CD8-positive, alpha-beta memory T cell (primary cell): Measurements from ENCODE around the gene ZNF2. TPM values are rescaled to one million over a fixed set of nuclear protein-coding genes. Genes with fewer than 3 reads are reported as not detected.
A peak's percentile ranks its signal among the peaks of the same experiment; 100 is the strongest.

Source experiments
- CTCF ChIA-PET: fragments of 350-600 bp; sonication (Branson Sonifier 250); formaldehyde crosslinking; loops from one replicate; lab custom pipeline; 2021; ENCODE audit warnings: antibody characterized with exemption; lab: Charles Lee
- POLR2A ChIA-PET: fragments of 350-600 bp; sonication (Branson Sonifier 250); formaldehyde crosslinking; loops from one replicate; lab custom pipeline; 2021; ENCODE audit warnings: antibody characterized with exemption; lab: Charles Lee
- DNase-seq, 5 donors: peaks; one replicate each; pipeline versions ENCODE4 v3.0.0 to v3.0.0-alpha.2; 2020 to 2022; ENCODE audit warnings: mixed read lengths in 1 of 5
- H3K27ac ChIP-seq: one replicate; pipeline ENCODE4 v1.7.0; 2013; ENCODE audit warnings: low read depth, mild to moderate bottlenecking, low read length, moderate library complexity
- H3K27me3 ChIP-seq: 2 replicates; pipeline ENCODE4 v1.7.0; 2013; ENCODE audit warnings: low read length, mild to moderate bottlenecking; ENCODE audit not compliant: insufficient read depth, poor library complexity, severe bottlenecking
- H3K36me3 ChIP-seq: 2 replicates; pipeline ENCODE4 v1.7.0; 2013; ENCODE audit warnings: mild to moderate bottlenecking, low read length, moderate library complexity; ENCODE audit not compliant: insufficient read depth
- H3K4me1 ChIP-seq: 2 replicates; pipeline ENCODE4 v1.7.0; 2013; ENCODE audit warnings: mild to moderate bottlenecking, low read length, moderate library complexity; ENCODE audit not compliant: insufficient read depth
- H3K4me3 ChIP-seq: 2 replicates; pipeline ENCODE4 v1.7.0; 2013; ENCODE audit warnings: mild to moderate bottlenecking, low read length
- H3K9me3 ChIP-seq: 2 replicates; pipeline ENCODE4 v1.7.0; 2013; ENCODE audit warnings: mild to moderate bottlenecking, low read length
- H3K27ac Mint-ChIP-seq, 8 donors: one replicate each; pipeline ENCODE4 v1.8.0; 2020 to 2021; ENCODE audit warnings: mixed read lengths in 8 of 8, mild to moderate bottlenecking in 6 of 8, inconsistent platforms in 3 of 8, moderate library complexity in 3 of 8
- H3K27me3 Mint-ChIP-seq, 2 donors: one replicate each; pipeline ENCODE4 v1.8.0; 2020 to 2021; ENCODE audit warnings: mixed read lengths in 2 of 2, mild to moderate bottlenecking in 1 of 2, moderate library complexity in 1 of 2
- H3K36me3 Mint-ChIP-seq, 3 donors: one replicate each; pipeline ENCODE4 v1.8.0; 2020 to 2021; ENCODE audit warnings: mixed read lengths in 3 of 3, inconsistent platforms in 1 of 3, mild to moderate bottlenecking in 1 of 3
- H3K4me1 Mint-ChIP-seq, 3 donors: one replicate each; pipeline ENCODE4 v1.8.0; 2020 to 2021; ENCODE audit warnings: mixed read lengths in 3 of 3, inconsistent platforms in 1 of 3, mild to moderate bottlenecking in 1 of 3
- H3K4me3 Mint-ChIP-seq, 7 donors: one replicate each; pipeline ENCODE4 v1.8.0; 2020 to 2021; ENCODE audit warnings: mixed read lengths in 7 of 7, mild to moderate bottlenecking in 6 of 7, moderate library complexity in 4 of 7, inconsistent platforms in 2 of 7
- H3K9me3 Mint-ChIP-seq, 5 donors: one replicate each; pipeline ENCODE4 v1.8.0; 2020 to 2022; ENCODE audit warnings: mixed read lengths in 5 of 5, mild to moderate bottlenecking in 3 of 5, moderate library complexity in 2 of 5, inconsistent platforms in 1 of 5
- polyA plus RNA-seq: library from polyadenylated mRNA; unstranded; fragments of 300-500 nt; fragmentation: Illumina TruSeq; gene quantifications from one replicate; pipeline ENCODE4 v1.2.3, GENCODE V29; 2021
- total RNA-seq, 2 experiments: library from RNA; stranded (reverse); gene quantifications; one replicate each; pipeline ENCODE4 v1.2.3, GENCODE V29; 2021

ZNF2 gene
- total RNA-seq (1 to 10 TPM; 5.3 to 5.7 TPM), polyA plus RNA-seq (2.6 TPM)

DNA sequence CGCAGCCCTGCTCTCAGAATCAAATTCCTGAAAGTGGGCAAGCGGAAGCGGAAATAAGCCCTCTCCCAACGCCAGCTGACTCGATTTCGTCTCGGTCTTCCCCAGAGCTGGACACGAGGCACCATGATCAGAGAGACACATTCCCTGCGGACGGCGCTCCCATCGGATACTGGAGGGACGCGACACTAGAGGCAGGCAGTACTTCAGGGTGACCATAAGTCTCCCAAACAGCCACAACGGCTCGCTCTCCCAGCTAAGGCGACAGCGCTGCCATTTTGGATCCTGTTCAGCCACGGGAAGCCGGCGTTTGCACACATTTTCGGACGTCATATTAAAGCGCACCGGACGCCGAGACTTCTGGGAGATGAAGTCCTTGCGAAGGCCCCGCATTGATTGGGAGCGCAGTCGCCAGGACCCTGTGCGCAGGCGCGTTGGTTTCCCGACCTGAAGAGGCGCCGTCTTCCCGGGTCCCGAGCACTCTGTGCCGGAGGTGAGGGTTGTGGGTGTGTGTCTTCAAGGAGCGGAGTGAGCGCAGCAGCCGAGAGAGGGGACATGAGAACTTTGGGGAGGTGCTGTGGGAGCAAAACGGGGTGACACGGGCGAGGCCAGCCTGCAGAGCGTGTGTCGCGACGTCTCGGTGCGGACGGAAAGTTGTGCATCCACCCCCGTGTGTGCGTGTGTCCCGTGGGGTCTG lies at the start of gene ZNF2:
TSS of gene ZNF2 (plus strand) at position 439 of the 694 bp plus-strand sequence. CDS start 10,418 bp downstream, outside the sequence.
- Mint-ChIP-seq H3K36me3 (peaks cover 2 to 9% (median 6%) of the 10 kb centered on the region in 3 donors), H3K9me3 (peaks cover 0 to 2% (median 0%) of the 10 kb centered on the region in 5 donors)

DNA sequence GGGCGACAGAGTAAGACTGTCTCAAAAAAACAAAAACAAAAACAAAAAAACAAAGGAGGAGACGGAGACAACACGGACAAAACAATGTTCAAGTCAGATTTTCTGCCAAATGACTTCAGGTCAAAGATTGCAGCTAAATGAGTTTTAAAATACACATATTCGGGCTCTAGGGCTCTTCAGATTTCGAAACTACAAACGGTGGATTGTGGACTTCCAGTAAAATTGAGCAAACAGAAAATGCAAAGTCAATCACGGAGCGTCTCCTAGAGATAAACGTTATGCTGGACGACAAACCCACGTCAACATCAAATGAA lies 44.6 kb upstream of the ZNF2 start:
- peaks cover 44 to 53% (median 51%) of the 10 kb centered on the region in 3 donors for H3K4me1 Mint-ChIP-seq
- H3K9me3 ChIP-seq = no peaks in the 10 kb centered on the region
- peak overlapping the region; percentile 86 to 97 (median 94) for H3K27ac Mint-ChIP-seq
- no peaks in the 10 kb centered on the region for H3K27me3 Mint-ChIP-seq
- POLR2A ChIA-PET = interaction anchor here (1.0 to 2.8 kb wide), 6 partner anchors 38 to 95 kb away, joined by 3 to 16 read pairs (median 10); partner anchors contain the start of genes ZNF2 and ZNF514
- H3K36me3 Mint-ChIP-seq = peaks cover 3 to 26% (median 4%) of the 10 kb centered on the region in 3 donors
- no peaks in the 10 kb centered on the region for H3K9me3 Mint-ChIP-seq
- H3K36me3 ChIP-seq = no peaks in the 10 kb centered on the region
- H3K4me3 ChIP-seq = peak overlapping the region; percentile 74
- CTCF ChIA-PET = interaction anchor here (1.5 to 2.5 kb wide), 4 partner anchors 42 to 98 kb away, joined by 4 to 16 read pairs (median 12); no protein-coding TSS in a partner anchor
- H3K27ac ChIP-seq = peak overlapping the region; percentile 76
- H3K4me1 ChIP-seq = peaks cover 33% of the 10 kb centered on the region
- peak overlapping the region; percentile 95 to 99 (median 97) for H3K4me3 Mint-ChIP-seq
- H3K27me3 ChIP-seq = no peaks in the 10 kb centered on the region
- DNase-seq = no peak

More for the DNA sequence above, at the start of gene ZNF2:
- Histone ChIP-seq H3K27ac (peak within 1 kb of the TSS; percentile 88), H3K27me3 (no peaks in the 10 kb centered on the region), H3K4me3 (peak within 1 kb of the TSS; percentile 90), H3K4me1 (peaks cover 19% of the 10 kb centered on the region), H3K9me3 (no peaks in the 10 kb centered on the region), H3K36me3 (no peaks in the 10 kb centered on the region)
- Mint-ChIP-seq H3K4me3 (peak within 1 kb of the TSS; percentile 98 to 100 (median 100)), H3K27ac (peak within 1 kb of the TSS; percentile 95 to 100 (median 98)), H3K27me3 (peaks cover 0 to 2% of the 10 kb centered on the region in 2 donors), H3K4me1 (peaks cover 31 to 52% (median 49%) of the 10 kb centered on the region in 3 donors)
- POLR2A ChIA-PET = interaction anchor here (0.6 to 2.2 kb wide), 2 partner anchors 21 to 44 kb away, joined by 4 to 12 read pairs; partner anchors contain the start of gene MRPS5
- peak; percentile 95 to 98 (median 96) for DNase-seq
- CTCF ChIA-PET = interaction anchor here (0.9 to 2.0 kb wide), 11 partner anchors 11 to 237 kb away, joined by 3 to 6 read pairs (median 4); partner anchors contain the start of genes FAHD2A, MRPS5 and ZNF892

DNA sequence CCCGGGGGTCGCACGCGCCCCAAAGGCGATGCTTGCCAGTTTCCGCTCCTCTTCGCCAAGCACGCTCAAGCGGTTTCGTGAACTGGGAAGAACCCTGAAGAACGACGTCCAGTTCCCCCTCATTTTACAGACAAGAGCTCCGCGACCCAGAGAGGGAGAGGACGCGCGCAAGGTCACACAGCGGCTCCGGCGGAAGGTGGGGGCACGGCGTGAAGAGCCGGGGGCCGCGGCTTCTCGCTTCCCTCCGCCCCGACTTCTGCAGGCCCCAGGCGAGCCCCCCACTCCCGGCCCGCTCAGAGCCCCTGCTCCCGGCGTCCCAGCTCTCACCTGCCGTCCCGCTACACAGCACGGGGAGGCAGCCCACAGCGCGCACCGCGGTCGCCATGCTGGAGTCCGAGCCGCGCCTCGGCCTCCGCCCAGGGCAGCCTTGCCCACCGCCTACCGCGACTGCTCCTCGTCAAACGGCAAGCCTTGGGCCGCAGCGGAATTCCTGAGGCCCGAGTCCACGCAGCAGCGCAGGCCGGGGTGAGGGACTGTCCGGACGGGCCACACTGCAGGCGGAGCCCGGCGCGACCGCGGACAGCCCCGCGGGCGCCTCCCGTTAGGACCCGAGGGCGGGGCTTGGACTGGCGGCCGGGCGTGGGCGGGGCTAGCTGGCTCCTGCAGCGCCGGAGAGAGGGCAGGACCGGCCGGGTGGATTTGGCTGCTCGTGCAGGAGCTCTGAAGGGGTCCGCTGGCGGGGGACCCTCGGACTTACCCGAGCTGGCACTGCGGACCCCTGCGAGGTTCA lies 44.0 kb upstream of the ZNF2 start, which contains the start of gene MRPS5:
TSS of gene MRPS5 (minus strand) at position 402 of the 790 bp plus-strand sequence. CDS start at position 385, 17 bp downstream.
- peak within 1 kb of the TSS; percentile 95 to 99 (median 97) for H3K4me3 Mint-ChIP-seq
- peaks cover 0 to 4% of the 10 kb centered on the region in 2 donors for H3K27me3 Mint-ChIP-seq
- peaks cover 4 to 23% (median 7%) of the 10 kb centered on the region in 3 donors for H3K36me3 Mint-ChIP-seq
- no peaks in the 10 kb centered on the region for H3K36me3 ChIP-seq
- no peaks in the 10 kb centered on the region for H3K9me3 ChIP-seq
- no peaks in the 10 kb centered on the region for H3K9me3 Mint-ChIP-seq
- peaks cover 44 to 53% (median 51%) of the 10 kb centered on the region in 3 donors for H3K4me1 Mint-ChIP-seq
- peak within 1 kb of the TSS; percentile 76 for H3K27ac ChIP-seq
- CTCF ChIA-PET = interaction anchor here (1.1 to 2.5 kb wide), 7 partner anchors 13 to 98 kb away, joined by 3 to 16 read pairs (median 5); partner anchors contain the start of gene ZNF514
- DNase-seq = peak; percentile 76 to 85 (median 79)
- peaks cover 33% of the 10 kb centered on the region for H3K4me1 ChIP-seq
- POLR2A ChIA-PET = interaction anchor here (1.0 to 2.8 kb wide), 6 partner anchors 38 to 96 kb away, joined by 3 to 16 read pairs (median 10); partner anchors contain the start of genes ZNF2 and ZNF514
- peak within 1 kb of the TSS; percentile 74 for H3K4me3 ChIP-seq
- no peaks in the 10 kb centered on the region for H3K27me3 ChIP-seq
- H3K27ac Mint-ChIP-seq = peak within 1 kb of the TSS; percentile 86 to 97 (median 94)

DNA sequence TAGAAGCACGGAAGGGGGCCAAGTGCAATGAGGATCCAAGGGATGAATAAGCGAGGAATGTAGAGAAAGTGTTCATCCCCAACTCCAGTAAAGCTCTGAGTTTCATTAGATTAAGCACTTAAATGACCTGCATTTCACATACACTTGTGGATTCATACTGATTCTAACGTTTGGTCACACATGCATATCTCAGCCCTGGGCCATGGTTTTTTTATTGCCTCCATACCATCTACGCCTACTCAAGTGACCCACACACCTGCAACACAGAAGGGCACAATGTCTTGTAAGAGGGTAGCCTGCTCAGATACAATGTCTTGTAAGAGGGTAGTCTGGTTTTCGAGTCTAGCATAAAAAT lies 43.4 kb upstream of the ZNF2 start:
- H3K27me3 ChIP-seq = no peaks in the 10 kb centered on the region
- ChIA-PET CTCF (interaction anchor here (1.1 to 2.5 kb wide), 7 partner anchors 12 to 99 kb away, joined by 3 to 16 read pairs (median 5); partner anchors contain the start of gene ZNF514), POLR2A (interaction anchor here (1.5 to 2.8 kb wide), 4 partner anchors 37 to 96 kb away, joined by 8 to 16 read pairs (median 14); partner anchors contain the start of genes ZNF2 and ZNF514)
- Mint-ChIP-seq H3K4me3 (peak overlapping the region; percentile 95 to 99 (median 97)), H3K27me3 (peaks cover under 1 to 5% of the 10 kb centered on the region in 2 donors), H3K36me3 (peaks cover 4 to 20% (median 8%) of the 10 kb centered on the region in 3 donors), H3K4me1 (peaks cover 43 to 51% (median 50%) of the 10 kb centered on the region in 3 donors), H3K9me3 (no peaks in the 10 kb centered on the region), H3K27ac (peak overlapping the region; percentile 85 to 95 (median 89))
- H3K27ac ChIP-seq = peak overlapping the region; percentile 76
- peak overlapping the region; percentile 74 for H3K4me3 ChIP-seq
- DNase-seq = no peak
- peaks cover 33% of the 10 kb centered on the region for H3K4me1 ChIP-seq
- H3K36me3 ChIP-seq = no peaks in the 10 kb centered on the region
- no peaks in the 10 kb centered on the region for H3K9me3 ChIP-seq

DNA sequence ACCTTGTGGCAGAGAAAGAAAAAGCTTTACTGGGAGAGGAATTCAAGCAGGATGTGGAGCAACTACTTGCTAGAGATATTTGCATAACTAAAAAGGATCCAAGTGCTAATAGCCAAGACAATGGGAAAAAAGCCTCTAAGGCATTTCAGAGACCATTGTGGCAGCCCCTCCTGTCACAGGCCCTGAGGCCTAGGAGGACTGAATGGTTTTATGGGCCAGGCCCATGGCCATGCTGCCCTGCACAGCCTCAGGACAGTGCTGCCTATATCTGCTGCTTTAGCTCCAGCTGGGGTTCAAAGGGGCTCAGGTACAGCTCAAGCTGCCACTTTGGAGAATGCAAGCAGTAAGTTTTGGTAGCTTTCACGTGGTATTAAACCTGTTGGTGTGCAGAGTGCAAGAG lies 26.9 kb upstream of the ZNF2 start:
- Mint-ChIP-seq H3K36me3 (peaks cover 9 to 71% (median 14%) of the 10 kb centered on the region in 3 donors), H3K4me1 (no peaks in the 10 kb centered on the region), H3K27me3 (peaks cover 0 to 3% of the 10 kb centered on the region in 2 donors), H3K27ac (no peak overlapping the region), H3K9me3 (peaks cover 46 to 80% (median 66%) of the 10 kb centered on the region in 5 donors), H3K4me3 (no peak overlapping the region)
- Histone ChIP-seq H3K27ac (no peak overlapping the region), H3K4me3 (no peak overlapping the region), H3K27me3 (no peaks in the 10 kb centered on the region), H3K9me3 (peaks cover 8% of the 10 kb centered on the region), H3K4me1 (no peaks in the 10 kb centered on the region), H3K36me3 (no peaks in the 10 kb centered on the region)
- no peak for DNase-seq
- CTCF ChIA-PET = no interaction called here
- POLR2A ChIA-PET = no interaction called here

DNA sequence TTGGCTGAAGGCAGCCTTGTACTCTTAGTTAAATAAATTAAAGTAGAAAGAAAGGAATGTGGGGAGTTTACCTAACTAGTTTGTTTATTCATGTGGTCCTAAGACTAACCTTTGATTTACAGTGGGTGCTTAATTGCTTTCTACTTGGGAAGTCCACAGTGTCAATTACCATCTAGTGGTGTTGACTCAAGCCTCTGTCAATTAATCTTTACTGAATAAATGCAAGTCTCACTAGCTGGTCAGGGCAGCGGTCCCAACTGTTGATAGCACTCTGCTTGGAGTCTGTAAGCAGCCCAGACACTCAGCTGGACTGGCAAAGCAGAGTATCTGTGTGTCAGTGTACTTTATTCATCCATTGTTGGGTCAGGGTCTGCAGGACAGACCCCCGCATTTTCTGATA lies 21.8 kb upstream of the ZNF2 start:
- H3K27me3 Mint-ChIP-seq = peaks cover 0 to 3% of the 10 kb centered on the region in 2 donors
- H3K9me3 Mint-ChIP-seq = peaks cover 53 to 94% (median 92%) of the 10 kb centered on the region in 5 donors
- no peak for DNase-seq
- Histone ChIP-seq H3K4me1 (no peaks in the 10 kb centered on the region), H3K27ac (no peak overlapping the region), H3K36me3 (no peaks in the 10 kb centered on the region), H3K4me3 (no peak overlapping the region), H3K9me3 (peaks cover 38% of the 10 kb centered on the region), H3K27me3 (no peaks in the 10 kb centered on the region)
- H3K4me3 Mint-ChIP-seq = no peak overlapping the region
- no peaks in the 10 kb centered on the region for H3K4me1 Mint-ChIP-seq
- POLR2A ChIA-PET = no interaction called here
- no peak overlapping the region for H3K27ac Mint-ChIP-seq
- CTCF ChIA-PET = no interaction called here
- H3K36me3 Mint-ChIP-seq = peaks cover 11 to 76% (median 33%) of the 10 kb centered on the region in 3 donors

DNA sequence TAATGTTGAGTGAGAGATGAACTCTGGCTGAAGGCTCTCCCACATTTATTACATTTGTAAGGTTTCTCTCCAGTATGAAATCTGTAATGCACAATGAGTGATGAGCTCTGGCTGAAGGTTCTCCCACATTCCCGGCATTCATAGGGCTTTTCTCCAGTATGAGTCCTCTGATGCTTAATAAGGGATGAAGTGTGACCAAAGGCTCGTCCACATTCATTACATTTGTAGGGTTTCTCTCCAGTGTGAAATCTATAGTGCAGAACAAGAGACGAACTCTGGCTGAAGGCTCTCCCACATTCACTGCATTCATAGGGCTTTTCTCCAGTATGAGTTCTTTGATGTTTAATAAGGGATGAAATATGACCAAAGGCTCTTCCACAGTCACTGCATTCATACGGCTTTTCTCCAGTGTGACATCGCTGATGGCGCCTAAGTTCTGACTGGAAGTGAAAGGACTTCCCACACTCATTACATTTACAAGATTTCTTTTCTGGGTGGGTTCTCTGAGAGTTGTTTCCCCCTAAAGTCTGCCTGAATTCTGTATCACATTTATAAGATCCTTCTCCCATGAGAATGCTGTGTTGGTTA lies 16.1 kb upstream of the ZNF2 start:
- H3K27ac Mint-ChIP-seq = no peak overlapping the region
- H3K27me3 Mint-ChIP-seq = no peaks in the 10 kb centered on the region
- ChIA-PET POLR2A (no interaction called here), CTCF (no interaction called here)
- H3K4me1 ChIP-seq = no peaks in the 10 kb centered on the region
- H3K4me3 ChIP-seq = no peak overlapping the region
- no peak overlapping the region for H3K27ac ChIP-seq
- no peaks in the 10 kb centered on the region for H3K4me1 Mint-ChIP-seq
- H3K27me3 ChIP-seq = no peaks in the 10 kb centered on the region
- peaks cover 44 to 88% (median 78%) of the 10 kb centered on the region in 3 donors for H3K36me3 Mint-ChIP-seq
- no peak overlapping the region for H3K4me3 Mint-ChIP-seq
- peaks cover 17% of the 10 kb centered on the region for H3K36me3 ChIP-seq
- H3K9me3 Mint-ChIP-seq = peaks cover 62 to 96% (median 89%) of the 10 kb centered on the region in 5 donors
- DNase-seq = no peak
- H3K9me3 ChIP-seq = peaks cover 62% of the 10 kb centered on the region
